HEK293T (cell line): ENCODE data around the gene MPRIP.

Experiments
- CTBP1 ChIP-seq: fragments of 450-650 bp; IDR thresholded peaks from 2 replicates; pipeline ENCODE4 v1.6.1; 2016; ENCODE audit warnings: borderline replicate concordance
- FOXM1 ChIP-seq: fragments of 450-650 bp; IDR thresholded peaks from 2 replicates; pipeline ENCODE4 v1.6.1; 2017; ENCODE audit warnings: mild to moderate bottlenecking, borderline replicate concordance
- LEF1 ChIP-seq: fragments of 450-650 bp; IDR thresholded peaks from 2 replicates; pipeline ENCODE4 v1.6.1; 2017; ENCODE audit warnings: mild to moderate bottlenecking, borderline replicate concordance
- PKNOX1 ChIP-seq: fragments of 450-650 bp; IDR thresholded peaks from 2 replicates; pipeline ENCODE4 v1.6.1; 2016
- SP1 ChIP-seq: fragments of 450-650 bp; IDR thresholded peaks from 2 replicates; pipeline ENCODE4 v1.6.1; 2017
- SUZ12 ChIP-seq: fragments of 450-650 bp; IDR thresholded peaks from 2 replicates; pipeline ENCODE4 v1.6.1; 2016; ENCODE audit warnings: mild to moderate bottlenecking
- TARDBP ChIP-seq: fragments of 450-650 bp; IDR thresholded peaks from 2 replicates; pipeline ENCODE4 v1.6.1; 2016

GRCh38 chr17:17167356-17167755 is 125.1 kb downstream of the MPRIP start:
- TF ChIP-seq CTBP1 (no peak), FOXM1 (no peak), LEF1 (no peak), SP1 (no peak), TARDBP (no peak), SUZ12 (no peak), PKNOX1 (no peak)
